IPS-20b (cell line): ENCODE results near the gene FYB2.

Source experiments
- H3K27ac ChIP-seq: one replicate; pipeline ENCODE4 v1.5.1; 2013; ENCODE audit warnings: low read length
- H3K27me3 ChIP-seq: 2 replicates; pipeline ENCODE4 v1.6.1; 2013; ENCODE audit warnings: mild to moderate bottlenecking, low read length, inconsistent platforms; ENCODE audit not compliant: insufficient read depth
- H3K36me3 ChIP-seq: 2 replicates; pipeline ENCODE4 v1.6.1; 2013; ENCODE audit warnings: low read depth, mild to moderate bottlenecking, inconsistent platforms, low read length, moderate library complexity; ENCODE audit not compliant: insufficient read depth
- H3K4me1 ChIP-seq: 2 replicates; pipeline ENCODE4 v1.6.1; 2013; ENCODE audit warnings: mild to moderate bottlenecking, control low read depth, inconsistent platforms, low read length, moderate library complexity; ENCODE audit not compliant: insufficient read depth
- H3K4me3 ChIP-seq: 2 replicates; pipeline ENCODE4 v1.5.1; 2013; ENCODE audit warnings: mild to moderate bottlenecking, low read length, inconsistent platforms
- H3K9ac ChIP-seq: 2 replicates; pipeline ENCODE4 v1.6.1; 2013; ENCODE audit warnings: low read depth, mild to moderate bottlenecking, inconsistent platforms, low read length, moderate library complexity
- H3K9me3 ChIP-seq: 2 replicates; pipeline ENCODE4 v1.6.1; 2013; ENCODE audit warnings: mild to moderate bottlenecking, low read depth, low read length, inconsistent platforms; ENCODE audit not compliant: insufficient read depth

The FYB2 gene, protein sequence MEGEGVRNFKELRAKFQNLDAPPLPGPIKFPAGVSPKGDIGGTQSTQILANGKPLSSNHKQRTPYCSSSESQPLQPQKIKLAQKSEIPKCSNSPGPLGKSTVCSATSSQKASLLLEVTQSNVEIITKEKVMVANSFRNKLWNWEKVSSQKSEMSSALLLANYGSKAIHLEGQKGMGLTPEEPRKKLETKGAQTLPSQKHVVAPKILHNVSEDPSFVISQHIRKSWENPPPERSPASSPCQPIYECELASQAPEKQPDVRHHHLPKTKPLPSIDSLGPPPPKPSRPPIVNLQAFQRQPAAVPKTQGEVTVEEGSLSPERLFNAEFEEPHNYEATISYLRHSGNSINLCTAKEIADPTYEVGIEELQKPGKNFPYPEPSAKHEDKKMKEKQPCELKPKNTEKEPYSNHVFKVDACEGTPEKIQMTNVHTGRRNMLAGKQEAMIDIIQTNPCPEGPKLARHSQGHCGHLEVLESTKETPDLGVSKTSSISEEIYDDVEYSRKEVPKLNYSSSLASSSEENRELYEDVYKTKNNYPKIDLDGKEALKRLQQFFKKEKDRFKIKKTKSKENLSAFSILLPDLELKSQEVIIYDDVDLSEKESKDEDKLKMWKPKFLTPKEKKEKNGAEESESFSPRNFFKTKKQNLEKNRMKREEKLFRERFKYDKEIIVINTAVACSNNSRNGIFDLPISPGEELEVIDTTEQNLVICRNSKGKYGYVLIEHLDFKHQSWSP

DNA sequence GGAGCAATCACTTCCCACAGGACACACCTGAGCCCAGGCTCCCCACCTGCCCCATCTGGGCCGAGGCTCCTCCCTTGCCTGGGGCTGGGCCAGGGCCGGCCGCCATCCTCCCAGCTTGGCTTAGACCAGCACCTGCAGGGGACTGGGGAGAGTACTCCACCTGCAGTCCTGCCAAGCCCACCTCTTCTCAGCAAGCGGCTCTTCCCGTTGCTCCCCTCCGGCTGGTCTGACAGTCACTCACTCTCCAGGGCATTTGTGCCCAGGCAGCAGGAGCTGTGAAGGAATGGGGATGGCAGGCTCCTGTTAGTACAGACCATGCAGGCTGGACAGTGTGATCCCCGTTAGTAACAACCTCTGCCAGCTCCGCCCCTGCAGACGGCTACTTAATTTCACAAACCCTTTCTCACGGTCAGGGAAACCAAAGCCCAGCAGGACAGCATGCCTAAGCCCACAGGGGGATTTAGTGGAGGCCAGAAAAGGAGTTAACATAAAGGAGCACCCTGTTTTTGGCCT is at the start of gene FYB2:
TSS of gene FYB2 (minus strand) at position 18 of the 513 bp plus-strand sequence. CDS start 114 bp downstream, outside the sequence.
- Histone ChIP-seq H3K4me3 (peak within 1 kb of the TSS; percentile 51; the same call in 1 of the 2 replicates), H3K36me3 (no peaks in the 10 kb centered on the region), H3K9me3 (no peaks in the 10 kb centered on the region), H3K27me3 (0 out of 2 replicates have a peak, but pooled peaks cover 5% of the 10 kb centered on the region), H3K9ac (peak within 1 kb of the TSS; percentile 9; the same call in 1 of the 2 replicates), H3K4me1 (0 out of 2 replicates have a peak, but pooled peaks cover 6% of the 10 kb centered on the region), H3K27ac (no peak within 1 kb of the TSS)

DNA sequence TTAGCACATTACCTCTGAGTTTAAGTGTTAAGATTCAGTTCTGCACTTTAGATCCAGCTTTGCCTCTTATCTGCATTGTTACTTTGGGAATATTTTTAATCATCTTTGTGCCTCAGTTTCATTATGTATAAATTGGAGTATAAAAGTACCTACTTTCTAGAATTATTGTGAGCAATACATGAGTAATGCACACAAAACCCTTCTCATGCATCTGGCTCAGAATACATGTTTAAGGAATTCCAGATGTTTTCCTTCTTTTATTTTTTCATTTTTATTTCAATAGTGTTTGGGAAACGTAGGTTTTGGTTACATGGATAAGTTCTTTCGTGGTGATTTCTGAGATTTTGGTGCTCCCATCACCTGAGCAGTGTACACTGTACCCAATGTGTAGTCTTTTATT is 49.6 kb upstream of the FYB2 start:
- H3K36me3 ChIP-seq = no peaks in the 10 kb centered on the region
- H3K9me3 ChIP-seq = no peaks in the 10 kb centered on the region
- H3K27ac ChIP-seq = no peak overlapping the region

DNA sequence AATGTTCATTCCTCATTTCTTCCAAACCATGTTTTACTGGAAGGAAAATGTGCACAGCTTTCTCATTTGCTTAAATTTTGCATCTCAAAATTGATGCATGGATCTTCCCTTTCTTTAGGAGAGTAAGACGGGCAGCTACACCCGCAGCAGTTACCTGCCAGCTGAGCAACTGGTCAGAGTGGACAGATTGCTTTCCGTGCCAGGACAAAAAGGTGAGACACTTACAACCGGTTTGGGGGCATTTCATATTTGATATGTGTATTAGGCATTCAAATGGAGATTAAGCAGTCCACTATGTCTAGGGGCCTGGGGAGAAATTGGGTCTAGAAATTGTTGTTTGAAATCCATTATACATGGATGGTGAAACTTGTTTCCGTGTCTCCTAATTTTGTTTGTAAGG is 48.3 kb upstream of the FYB2 start:
- Histone ChIP-seq H3K4me3 (no peak overlapping the region), H3K9me3 (no peaks in the 10 kb centered on the region), H3K27ac (no peak overlapping the region), H3K27me3 (no peaks in the 10 kb centered on the region), H3K9ac (no peak overlapping the region), H3K36me3 (no peaks in the 10 kb centered on the region), H3K4me1 (no peaks in the 10 kb centered on the region)

More for the DNA sequence above, 49.6 kb upstream of the FYB2 start:
- Histone ChIP-seq H3K4me1 (no peaks in the 10 kb centered on the region), H3K4me3 (no peak overlapping the region), H3K9ac (no peak overlapping the region), H3K27me3 (no peaks in the 10 kb centered on the region)

DNA sequence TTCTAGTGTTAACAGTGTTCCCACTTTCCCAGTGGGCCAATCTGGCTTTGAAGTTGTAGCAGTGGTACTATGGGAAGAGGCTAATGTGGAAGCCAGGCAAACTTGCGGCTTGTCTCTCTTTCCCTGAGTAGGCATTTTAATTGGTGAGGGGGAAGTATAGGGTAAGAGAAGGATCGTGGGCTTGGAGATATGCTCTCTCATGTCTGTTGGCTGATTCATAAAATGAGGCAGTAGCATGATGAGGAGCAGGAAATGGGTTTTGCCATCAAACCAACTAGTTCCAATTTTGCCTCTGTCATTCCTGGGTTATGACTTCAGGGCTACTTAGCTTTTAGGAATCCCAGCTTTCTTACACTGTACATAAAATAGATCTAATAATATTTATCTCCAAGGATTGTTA is 47.5 kb upstream of the FYB2 start:
- Histone ChIP-seq H3K4me3 (no peak overlapping the region), H3K27ac (no peak overlapping the region), H3K9me3 (no peaks in the 10 kb centered on the region), H3K27me3 (no peaks in the 10 kb centered on the region), H3K4me1 (no peaks in the 10 kb centered on the region), H3K9ac (no peak overlapping the region), H3K36me3 (no peaks in the 10 kb centered on the region)

DNA sequence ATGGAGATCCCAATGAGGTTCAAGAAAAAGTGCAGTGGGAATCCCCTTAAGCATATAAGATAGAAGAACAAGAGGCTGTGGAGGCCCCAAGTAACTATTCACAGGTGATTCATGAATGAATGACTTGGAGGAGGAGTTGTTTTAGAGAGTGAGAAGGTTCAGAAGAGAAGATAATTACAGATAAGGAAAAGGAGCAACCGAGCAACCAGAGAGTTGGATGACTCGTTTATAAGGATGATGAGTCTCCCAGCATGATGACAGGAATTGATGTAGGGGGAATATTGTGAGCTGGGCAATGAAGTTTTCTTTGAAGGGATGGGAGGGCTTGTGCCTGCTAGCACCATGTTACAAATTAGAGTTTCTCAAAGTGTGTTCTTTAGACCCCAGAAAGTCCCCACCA is 45.2 kb upstream of the FYB2 start:
- H3K9ac ChIP-seq = no peak overlapping the region

DNA sequence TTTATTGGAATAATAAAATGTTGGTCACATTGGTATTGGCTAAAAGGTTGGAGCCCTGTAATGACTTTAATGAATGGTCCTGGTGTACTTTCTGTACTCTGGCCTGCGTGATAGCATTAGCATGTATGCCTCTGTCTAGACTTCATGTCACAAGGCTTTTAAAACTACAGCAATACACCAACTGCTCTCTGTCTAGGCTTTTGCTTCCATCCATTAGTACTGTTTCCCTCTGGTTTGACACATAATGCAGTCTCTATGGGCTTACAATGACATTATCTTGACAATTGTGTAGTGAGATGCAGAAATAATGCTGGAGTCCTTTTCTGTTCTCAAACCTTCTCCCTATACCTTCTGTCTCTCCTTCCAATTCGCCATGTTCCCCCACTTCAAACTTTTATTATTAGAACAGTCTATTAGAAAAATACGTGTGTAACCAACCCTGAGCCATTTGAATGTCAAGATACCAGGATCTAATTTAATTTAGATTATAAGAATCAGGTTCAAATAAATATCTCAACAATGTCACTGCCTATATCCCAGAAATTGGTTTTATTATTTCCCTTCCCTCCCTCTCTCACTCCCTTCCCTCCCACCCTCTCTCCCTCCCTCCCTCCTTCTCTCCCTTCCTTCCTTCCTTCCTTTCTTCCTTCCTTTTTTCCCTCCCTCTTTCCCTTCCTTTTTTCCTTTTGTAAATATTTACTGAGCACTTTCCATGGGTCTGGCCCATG is 44.2 kb upstream of the FYB2 start:
- H3K4me1 ChIP-seq = no peaks in the 10 kb centered on the region
- no peak overlapping the region for H3K27ac ChIP-seq
- no peaks in the 10 kb centered on the region for H3K36me3 ChIP-seq
- no peak overlapping the region for H3K4me3 ChIP-seq
- no peaks in the 10 kb centered on the region for H3K9me3 ChIP-seq
- no peaks in the 10 kb centered on the region for H3K27me3 ChIP-seq
- H3K9ac ChIP-seq = no peak overlapping the region

More for the DNA sequence above, 45.2 kb upstream of the FYB2 start:
- Histone ChIP-seq H3K9me3 (no peaks in the 10 kb centered on the region), H3K27ac (no peak overlapping the region), H3K4me3 (no peak overlapping the region), H3K27me3 (no peaks in the 10 kb centered on the region), H3K4me1 (no peaks in the 10 kb centered on the region), H3K36me3 (no peaks in the 10 kb centered on the region)

DNA sequence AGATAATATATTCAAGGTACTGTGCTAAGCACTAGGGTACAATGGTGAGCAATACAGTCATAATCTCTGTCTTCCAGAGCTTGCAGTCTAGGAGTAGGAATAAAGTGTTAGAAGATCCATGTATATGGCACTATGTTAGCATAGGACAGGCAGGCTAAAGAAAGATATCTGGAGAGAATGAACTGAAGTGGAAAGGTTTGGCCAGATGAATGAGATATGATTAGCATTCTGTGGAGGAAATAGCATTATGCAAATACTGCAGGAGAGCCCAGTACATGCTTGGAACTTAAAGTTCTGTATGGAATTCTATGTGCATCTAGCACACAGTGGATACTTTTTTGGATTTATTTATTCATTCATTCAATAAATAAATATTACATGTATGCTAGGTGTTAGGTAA is 40.1 kb upstream of the FYB2 start:
- Histone ChIP-seq H3K27ac (no peak overlapping the region), H3K9ac (no peak overlapping the region), H3K9me3 (no peaks in the 10 kb centered on the region), H3K36me3 (no peaks in the 10 kb centered on the region), H3K4me3 (no peak overlapping the region), H3K27me3 (no peaks in the 10 kb centered on the region), H3K4me1 (no peaks in the 10 kb centered on the region)

DNA sequence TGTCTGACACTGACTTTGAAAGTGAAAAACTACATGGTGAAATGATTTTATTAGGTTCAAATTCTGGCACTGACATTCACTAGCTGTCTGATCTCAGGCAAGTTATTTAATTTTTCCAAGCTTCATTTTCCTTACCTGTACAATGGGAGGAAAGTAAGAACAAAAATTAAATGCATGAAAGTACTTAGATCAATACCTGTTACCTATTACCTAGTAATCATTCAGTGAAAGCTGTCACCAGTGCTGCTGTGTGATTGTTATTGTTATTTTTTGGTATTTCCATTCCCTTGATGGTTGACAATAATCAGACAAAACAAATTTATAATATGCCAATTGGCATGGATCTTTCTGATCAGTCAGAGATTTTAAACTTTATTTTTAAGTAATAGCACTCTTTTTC is 37.0 kb upstream of the FYB2 start:
- Histone ChIP-seq H3K9ac (no peak overlapping the region), H3K4me1 (no peaks in the 10 kb centered on the region), H3K36me3 (no peaks in the 10 kb centered on the region), H3K27ac (no peak overlapping the region), H3K4me3 (no peak overlapping the region), H3K9me3 (no peaks in the 10 kb centered on the region), H3K27me3 (no peaks in the 10 kb centered on the region; the same call in 1 of the 2 replicates)

DNA sequence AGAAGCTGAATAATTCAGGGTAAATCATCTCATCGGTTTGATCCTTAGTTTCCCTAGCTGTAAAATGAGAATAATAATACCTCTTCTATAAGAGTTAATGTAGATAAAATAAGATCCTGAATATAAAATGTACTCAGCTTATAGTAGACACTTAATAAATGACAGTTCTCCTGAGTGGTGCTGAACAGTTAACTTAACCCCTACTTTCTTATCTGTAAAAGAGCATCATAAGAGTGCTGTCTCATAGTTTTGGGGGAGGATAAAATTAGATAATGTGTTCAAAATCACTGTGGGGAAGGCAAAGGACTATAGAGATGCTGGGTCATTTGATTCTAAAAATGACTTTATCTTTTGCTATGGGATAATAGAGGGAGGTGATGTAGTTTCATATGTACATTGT is 36.0 kb upstream of the FYB2 start:
- no peaks in the 10 kb centered on the region for H3K9me3 ChIP-seq
- no peak overlapping the region for H3K9ac ChIP-seq
- no peaks in the 10 kb centered on the region; the same call in 1 of the 2 replicates for H3K27me3 ChIP-seq
- peaks cover 2% of the 10 kb centered on the region; the same call in 1 of the 2 replicates for H3K4me1 ChIP-seq
- H3K36me3 ChIP-seq = no peaks in the 10 kb centered on the region
- no peak overlapping the region for H3K4me3 ChIP-seq
- H3K27ac ChIP-seq = no peak overlapping the region

DNA sequence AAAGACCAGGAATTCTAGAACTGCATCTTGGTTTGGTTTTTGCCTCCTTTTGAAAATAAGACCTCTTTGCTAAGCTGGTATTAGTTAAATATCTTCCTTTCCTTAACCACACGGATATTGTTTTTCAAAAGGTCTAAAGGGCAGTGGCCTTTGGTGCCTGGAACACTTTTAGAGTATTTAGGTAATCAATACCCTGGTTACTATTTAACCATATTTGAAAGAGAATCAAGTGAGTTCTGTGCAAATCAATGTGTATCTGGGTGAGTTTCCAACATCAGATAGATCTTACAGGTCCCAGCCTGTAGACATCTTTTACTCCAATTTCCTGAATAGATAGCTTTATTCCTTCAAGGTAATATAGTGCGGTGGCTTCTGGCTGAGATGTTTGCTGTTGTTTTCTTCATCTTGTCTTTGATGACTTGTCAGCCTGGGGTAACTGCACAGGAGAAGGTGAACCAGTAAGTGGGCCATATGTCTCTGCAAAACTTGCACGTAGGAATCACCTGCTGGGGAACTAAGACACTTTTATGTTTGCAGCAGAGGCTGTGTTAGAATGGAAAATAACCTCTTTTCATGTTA is 35.4 kb upstream of the FYB2 start, which contains the start of gene C8A:
TSS of gene C8A (plus strand) at position 277 of the 579 bp plus-strand sequence. CDS start at position 382, 105 bp downstream.
- Histone ChIP-seq H3K27me3 (no peaks in the 10 kb centered on the region; the same call in 1 of the 2 replicates), H3K9me3 (no peaks in the 10 kb centered on the region), H3K4me1 (peaks cover 5% of the 10 kb centered on the region; the same call in 1 of the 2 replicates), H3K4me3 (no peak within 1 kb of the TSS), H3K27ac (no peak within 1 kb of the TSS), H3K36me3 (no peaks in the 10 kb centered on the region), H3K9ac (no peak within 1 kb of the TSS)

DNA sequence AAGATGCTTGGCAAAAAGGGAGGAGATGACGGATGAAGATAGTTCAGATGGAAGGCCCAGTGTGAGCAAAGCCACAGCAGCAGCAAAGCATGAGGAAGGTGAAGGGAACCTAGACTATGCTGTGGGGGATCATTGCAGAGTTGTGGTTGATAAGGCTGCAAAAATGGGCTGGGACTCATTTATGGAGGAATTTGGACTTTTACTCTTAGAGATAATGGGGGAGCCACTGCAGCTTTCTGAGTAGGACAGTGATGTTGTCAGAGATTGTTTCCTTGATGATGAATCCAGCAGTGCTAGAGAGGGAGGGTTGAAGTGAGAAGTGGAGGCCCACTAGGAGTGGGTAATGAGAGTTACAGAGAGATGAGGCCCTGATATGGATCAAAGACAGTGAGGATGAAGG is 33.3 kb upstream of the FYB2 start:
- Histone ChIP-seq H3K9me3 (no peaks in the 10 kb centered on the region), H3K4me1 (peaks cover 5% of the 10 kb centered on the region; the same call in 1 of the 2 replicates), H3K9ac (no peak overlapping the region), H3K4me3 (no peak overlapping the region), H3K36me3 (no peaks in the 10 kb centered on the region), H3K27me3 (no peaks in the 10 kb centered on the region; the same call in 1 of the 2 replicates), H3K27ac (no peak overlapping the region)
